CD4-positive, alpha-beta T cell treated with Interleukin-15 for 1 hour (primary cell): Measurements from ENCODE around the gene SMIM44.

Experiments used
- DNase-seq: peaks from one replicate; pipeline ENCODE4 v3.0.0-alpha.2; 2020

Gene SMIM44

GRCh38 chr19:3433313-3433712 is 49.9 kb downstream of the SMIM44 start:
- DNase-seq: no peak
